GM19193 (cell line): ENCODE data around the gene STUB1.

ENCODE experiments used
- POLR2A ChIP-seq: IDR thresholded peaks from 4 replicates; pipeline ENCODE4 v1.6.1; 2011; ENCODE audit not compliant: insufficient read depth, insufficient read length; ENCODE audit errors: extremely low read depth

Gene STUB1

DNA sequence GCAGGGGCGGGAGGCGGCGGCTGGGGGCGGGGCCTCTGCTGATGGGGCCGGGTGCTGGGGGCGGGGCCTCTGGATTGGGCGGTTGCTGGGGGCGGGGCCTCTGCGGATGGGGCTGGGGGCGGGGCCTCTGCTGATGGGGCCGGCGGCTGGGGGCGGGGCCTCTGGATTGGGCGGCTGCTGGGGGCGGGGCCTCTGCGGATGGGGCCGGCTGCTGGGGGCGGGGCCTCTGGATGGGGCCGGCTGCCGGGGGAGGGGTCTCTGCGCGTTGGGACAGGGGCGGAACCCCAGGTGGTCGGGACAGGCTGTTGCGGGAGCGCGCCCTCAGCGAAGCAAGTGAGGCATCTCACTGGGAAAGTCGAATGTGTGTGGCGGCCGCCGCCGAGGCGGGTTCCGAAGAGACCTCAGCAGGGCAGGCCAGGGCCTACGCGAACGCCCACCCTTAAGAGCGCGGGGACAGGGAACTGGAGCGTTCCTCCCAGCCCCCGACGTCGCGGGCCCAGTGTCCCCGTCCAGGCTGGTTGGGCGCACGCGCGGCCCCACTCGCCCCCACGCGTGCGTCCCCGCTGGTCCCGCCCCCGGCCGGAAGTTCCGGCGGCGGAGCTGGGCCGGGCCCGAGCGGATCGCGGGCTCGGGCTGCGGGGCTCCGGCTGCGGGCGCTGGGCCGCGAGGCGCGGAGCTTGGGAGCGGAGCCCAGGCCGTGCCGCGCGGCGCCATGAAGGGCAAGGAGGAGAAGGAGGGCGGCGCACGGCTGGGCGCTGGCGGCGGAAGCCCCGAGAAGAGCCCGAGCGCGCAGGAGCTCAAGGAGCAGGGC is at the start of gene STUB1:
STUB1 (plus strand) TSS at position 597 of the 811 bp plus-strand sequence; CDS start at position 713, 116 bp downstream.
- peak; percentile 82 for TF ChIP-seq POLR2A

DNA sequence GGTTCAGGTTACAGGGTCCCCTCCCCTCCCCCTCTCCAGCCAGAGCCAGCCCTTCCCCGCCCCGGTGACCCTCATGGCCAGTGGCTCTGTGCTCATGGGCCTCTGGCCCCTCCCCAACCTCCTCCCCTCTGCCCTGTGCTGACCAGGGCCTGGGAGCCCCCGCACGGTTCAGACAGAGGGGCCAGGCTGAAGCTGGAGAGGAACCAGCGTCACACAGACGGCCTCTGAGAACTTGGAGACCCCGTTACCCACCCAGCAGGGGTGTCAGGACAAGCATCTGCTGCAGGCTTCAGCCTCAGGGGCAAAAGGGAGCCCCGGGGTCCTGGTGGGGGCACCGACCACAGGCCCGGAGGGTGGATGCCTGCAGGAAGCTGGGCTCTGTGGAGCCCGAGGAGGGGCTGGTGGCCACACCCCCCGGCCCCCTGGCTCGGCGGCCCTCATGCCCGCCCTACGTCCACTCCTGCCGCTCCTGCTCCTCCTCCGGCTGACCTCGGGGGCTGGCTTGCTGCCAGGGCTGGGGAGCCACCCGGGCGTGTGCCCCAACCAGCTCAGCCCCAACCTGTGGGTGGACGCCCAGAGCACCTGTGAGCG is 49.3 kb upstream of the STUB1 start, which contains the start of gene WFIKKN1:
WFIKKN1 (plus strand) TSS at position 171 of the 591 bp plus-strand sequence; CDS start at position 440, 269 bp downstream.
- TF ChIP-seq POLR2A = no peak

DNA sequence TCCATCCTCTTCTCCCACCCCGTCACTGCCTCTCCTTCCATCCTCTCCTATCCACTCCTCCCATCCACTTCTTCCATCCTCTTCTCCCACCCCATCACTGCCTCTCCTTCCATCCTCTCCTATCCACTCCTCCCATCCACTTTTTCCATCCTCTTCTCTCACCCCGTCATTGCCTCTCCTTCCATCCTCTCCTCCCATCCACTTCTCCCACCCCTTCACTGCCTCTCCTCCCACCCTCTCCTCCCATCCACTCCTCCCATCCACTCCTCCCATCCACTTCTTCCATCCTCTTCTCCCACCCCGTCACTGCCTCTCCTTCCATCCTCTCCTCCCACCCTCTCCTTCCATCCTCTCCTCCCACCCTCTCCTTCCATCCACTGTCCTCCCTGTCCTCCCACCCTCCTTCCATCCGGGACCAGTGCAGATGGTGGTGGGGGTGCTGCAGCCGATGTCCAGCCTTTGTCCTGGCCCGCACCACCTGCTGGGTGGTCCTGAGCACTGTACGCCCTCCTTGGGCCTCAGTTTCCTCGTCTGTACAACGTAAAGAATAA is 48.3 kb upstream of the STUB1 start:
- TF ChIP-seq POLR2A = no peak

DNA sequence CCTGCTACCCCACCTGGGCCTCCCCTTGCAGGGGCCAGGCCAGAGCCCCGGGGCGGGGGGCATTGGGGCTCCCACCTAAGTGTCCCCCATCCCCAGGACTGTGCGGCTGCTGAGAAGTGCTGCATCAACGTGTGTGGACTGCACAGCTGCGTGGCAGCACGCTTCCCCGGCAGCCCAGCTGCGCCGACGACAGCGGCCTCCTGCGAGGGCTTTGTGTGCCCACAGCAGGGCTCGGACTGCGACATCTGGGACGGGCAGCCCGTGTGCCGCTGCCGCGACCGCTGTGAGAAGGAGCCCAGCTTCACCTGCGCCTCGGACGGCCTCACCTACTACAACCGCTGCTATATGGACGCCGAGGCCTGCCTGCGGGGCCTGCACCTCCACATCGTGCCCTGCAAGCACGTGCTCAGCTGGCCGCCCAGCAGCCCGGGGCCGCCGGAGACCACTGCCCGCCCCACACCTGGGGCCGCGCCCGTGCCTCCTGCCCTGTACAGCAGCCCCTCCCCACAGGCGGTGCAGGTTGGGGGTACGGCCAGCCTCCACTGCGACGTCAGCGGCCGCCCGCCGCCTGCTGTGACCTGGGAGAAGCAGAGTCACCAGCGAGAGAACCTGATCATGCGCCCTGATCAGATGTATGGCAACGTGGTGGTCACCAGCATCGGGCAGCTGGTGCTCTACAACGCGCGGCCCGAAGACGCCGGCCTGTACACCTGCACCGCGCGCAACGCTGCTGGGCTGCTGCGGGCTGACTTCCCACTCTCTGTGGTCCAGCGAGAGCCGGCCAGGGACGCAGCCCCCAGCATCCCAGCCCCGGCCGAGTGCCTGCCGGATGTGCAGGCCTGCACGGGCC is 47.5 kb upstream of the STUB1 start:
- no peak for TF ChIP-seq POLR2A

DNA sequence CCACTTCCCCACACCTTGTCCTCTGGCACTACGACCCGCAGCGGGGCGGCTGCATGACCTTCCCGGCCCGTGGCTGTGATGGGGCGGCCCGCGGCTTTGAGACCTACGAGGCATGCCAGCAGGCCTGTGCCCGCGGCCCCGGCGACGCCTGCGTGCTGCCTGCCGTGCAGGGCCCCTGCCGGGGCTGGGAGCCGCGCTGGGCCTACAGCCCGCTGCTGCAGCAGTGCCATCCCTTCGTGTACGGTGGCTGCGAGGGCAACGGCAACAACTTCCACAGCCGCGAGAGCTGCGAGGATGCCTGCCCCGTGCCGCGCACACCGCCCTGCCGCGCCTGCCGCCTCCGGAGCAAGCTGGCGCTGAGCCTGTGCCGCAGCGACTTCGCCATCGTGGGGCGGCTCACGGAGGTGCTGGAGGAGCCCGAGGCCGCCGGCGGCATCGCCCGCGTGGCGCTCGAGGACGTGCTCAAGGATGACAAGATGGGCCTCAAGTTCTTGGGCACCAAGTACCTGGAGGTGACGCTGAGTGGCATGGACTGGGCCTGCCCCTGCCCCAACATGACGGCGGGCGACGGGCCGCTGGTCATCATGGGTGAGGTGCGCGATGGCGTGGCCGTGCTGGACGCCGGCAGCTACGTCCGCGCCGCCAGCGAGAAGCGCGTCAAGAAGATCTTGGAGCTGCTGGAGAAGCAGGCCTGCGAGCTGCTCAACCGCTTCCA is 46.7 kb upstream of the STUB1 start:
- TF ChIP-seq POLR2A = no peak

DNA sequence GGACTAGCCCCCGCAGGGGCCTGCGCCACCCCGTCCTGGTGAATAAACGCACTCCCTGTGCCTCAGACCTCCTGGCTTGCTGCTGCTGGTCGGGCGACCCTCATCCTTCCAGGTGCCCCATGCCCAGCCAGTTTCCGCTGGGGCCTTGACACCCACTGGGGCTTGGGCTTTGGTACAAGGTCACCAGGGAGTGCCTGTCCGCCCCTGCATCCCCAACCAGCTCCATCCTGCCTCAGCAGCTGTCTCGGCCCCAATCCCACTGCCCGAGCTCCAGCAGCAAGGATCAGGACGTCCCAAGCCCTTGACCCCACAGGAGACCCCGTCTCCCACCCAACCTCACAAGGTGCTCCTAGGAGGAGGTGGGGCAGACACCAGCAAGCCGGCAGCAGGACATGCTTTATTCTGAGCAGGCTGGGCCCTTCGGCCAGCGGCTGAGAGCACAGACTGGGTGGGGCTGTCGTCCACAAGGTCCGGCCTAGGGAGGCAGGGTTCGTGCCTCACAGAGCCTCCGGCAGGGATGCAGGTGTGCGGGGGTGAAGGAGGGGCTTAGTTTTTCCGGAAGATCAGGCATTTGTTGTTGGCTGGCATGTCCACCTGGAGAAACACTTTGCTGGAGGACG is 46.0 kb upstream of the STUB1 start:
- no peak for TF ChIP-seq POLR2A

DNA sequence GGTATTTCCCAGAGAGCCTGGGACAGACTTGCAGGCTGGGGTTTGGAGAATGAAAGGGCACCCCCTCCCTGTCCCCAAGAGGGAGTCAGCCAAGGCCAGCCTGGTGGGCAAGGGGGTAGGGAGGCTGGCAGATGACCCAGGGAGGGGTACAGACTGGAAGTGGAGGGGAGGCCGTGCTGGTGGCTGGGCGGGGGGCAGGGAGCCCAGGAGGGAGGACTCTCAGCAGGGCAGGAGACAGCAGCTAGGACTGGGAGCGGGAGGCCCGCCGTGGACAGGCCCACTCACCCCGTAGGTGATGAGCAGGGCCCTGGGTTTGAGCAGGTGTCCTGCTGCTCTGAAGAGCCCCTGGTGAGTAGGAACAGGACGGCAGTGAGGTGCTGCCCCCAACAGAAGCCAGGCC is 45.2 kb upstream of the STUB1 start:
- no peak for TF ChIP-seq POLR2A

DNA sequence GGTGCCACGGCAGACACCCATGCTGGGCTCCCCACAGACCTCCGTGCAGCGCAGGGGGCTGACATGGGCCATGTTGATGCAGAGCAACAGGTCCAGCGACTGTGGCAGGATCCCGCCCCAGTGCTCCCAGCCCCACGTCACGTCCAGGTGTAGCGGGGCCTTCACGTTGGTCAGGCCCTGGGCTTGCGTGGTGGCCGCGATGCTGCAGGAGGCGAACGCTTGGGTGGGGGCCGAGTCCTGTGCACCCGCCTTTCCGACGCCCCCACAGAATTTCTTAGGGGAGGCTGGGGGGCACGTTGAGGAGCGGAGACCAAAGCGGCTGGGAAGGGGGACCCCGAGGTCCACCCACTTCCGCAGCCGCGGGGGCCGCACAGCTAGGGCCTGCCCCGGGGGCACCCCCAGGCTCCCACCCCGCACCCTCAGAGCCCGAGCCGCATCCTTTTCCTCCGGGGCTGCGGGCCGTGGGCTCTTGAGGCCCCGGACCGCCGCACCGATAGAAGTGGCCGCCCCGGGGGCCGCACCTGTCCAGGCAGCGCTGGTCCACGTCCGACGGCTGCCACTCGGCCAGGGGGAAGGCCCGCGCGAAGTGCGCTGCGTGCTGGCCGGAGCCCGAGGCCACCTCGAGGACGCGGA is 44.5 kb upstream of the STUB1 start:
- TF ChIP-seq POLR2A = no peak

DNA sequence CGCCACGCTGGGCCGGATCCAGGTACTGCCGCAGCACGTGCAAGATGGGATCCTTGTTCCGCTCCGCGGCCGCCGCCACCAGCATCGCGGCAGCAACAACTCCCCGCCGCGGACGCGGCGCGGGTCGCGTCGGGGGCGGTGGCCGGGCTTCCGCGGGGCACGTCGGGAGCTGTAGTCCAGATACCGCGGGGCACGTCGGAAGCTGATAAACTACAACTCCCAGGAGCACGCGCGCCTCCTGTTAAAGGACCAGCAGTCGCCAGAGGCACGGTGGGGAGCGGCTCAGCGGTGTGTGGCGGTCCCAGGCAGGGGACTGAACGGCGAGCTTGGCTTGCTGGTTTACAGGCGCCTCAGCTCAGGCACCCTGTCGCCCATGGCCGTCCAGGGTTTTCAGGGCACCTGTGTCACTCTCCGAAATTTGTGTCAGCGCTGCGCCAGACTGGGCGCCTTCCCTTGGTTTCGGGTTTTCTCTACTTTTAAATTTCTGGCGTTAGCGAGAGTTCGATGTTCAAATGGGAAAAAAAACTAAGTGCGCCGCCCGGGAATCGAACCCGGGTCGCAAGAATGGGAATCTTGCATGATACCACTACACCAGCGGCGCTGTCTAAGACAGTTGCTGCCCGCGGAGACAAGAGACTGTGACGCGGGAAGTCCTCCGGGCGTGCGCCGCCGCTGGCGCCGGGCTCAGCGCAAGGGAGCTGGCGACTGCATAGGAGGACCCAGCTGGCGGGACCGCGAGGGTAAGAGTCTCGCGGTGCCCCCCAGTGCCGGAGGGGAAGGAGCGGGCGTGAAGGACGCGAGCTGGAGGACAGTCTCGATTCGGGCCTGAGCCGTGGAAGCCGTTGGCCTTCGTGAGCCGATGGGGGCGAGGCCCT is 43.8 kb upstream of the STUB1 start, which contains the start of gene METTL26:
METTL26 (minus strand) TSS at position 100 of the 875 bp plus-strand sequence; CDS start at position 85, 15 bp downstream.
- peak; percentile 79 for TF ChIP-seq POLR2A

DNA sequence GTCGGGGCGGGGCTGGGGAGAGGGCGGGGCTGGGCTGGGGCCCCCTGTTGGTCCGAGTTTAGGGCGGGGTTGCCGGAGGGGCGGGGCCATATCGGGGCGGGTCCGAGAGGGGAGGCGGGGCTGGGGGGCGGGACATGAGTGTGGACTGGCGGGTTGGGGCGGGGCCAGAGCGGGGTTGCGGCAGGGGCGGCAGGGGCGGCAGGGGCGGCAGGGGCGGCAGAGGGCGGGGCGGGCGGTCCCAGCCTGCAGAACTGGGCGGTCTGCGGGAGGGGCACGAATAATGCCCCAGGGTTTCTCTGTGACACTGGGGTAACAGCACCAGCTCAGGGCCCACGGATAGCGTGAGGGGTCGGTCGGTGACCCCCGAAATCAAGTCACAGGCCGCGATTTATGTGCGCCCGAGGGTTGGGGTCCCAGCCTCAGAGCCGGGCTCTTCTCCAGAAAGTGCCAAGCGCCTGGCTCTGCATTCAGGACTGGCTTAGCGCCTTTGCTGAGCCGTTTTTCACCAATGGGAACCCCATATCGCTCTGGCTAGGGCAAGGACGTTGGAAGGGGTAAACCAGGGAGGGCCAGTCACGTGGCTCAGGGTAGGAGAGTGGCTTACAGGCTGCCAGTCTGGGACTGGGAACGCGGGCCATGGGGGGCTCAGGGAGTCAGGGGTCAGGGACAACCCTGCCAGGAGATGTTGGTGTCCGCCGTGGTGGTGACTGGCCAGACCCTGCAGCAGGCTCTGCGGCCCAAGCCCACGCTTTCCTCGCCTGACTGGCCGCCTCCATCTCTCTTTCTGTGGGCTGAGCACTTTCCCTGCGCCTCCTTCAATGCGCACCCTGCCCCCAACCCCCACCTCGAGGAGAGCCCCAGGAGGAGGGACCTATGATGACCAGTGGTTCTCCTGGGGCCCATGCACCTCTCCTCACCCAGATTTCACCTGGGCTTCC is 42.9 kb upstream of the STUB1 start:
- TF ChIP-seq POLR2A = no peak

DNA sequence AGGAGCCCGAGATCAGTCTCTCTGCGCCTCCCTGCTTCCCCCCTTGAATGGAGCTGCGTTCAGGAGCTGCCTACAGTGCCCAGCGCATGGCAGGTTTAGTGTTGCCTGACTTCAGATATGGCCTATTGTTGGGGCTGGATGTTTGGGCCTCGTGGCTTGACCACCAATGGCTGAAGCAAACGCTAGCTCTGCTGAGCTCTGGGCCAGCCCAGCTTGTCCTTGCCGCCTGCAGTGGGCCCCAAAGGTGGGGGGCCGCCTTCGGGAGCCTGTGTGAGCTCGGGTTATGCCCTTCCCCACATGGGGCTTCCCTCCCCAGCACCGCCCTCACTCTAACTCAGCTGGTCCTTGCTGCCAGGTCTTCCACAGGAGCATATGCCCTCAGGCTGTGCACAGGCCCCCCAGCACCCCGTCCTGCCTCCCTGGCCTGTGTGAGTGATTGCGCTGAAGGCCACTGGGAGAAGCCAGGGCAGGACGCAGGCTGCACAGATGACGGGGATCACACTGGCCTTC is 42.1 kb upstream of the STUB1 start:
- TF ChIP-seq POLR2A = no peak
